ENCODE data around the gene STOML2.

DNA sequence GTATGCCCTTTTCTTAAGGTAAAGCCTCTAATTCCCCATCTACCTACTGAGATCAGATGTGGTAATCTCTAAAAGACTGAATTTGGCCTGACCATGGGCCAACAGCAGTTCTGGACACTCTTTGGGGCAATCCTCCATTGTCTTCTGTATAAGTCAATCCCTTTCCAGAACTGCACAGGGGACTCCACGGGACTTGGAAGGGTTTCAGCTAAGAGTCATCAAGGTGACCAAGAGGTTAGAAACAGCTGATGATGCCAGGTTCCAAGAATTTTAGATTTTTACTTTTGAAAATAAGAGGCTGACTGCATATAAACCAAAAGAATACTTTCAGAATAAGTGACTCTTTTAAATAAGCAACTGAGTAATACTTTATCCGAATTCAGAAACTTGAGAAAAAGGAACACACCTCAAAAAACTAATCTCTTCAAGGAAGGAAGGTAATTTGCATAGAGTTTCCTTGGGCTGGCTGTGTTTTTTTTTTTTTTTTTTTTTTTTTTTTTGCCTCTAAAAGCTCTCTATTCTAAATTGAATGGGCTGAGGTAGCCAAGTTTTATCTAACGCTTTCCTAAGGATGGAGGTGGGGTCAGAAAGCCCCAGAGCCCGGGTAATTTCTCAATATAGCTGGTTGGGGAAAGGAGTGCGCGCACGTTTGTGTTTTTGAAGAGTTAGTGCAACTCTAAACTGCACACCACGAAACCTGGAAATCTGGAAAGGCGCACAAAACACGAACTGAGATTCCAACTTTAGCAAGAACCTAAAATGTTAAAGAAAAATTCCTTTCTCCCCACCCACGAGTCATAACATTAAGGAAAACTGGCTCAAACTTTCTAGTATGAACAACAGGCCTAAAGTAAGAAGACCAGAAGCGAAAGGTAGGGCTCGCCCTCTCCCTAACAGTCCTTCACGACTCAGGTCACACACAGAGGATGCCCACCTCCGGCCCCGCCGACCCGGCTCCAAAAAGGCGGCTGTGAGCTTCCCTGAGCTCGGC lies 31.8 kb downstream of the STOML2 start:
- TF ChIP-seq, protein P1, sequence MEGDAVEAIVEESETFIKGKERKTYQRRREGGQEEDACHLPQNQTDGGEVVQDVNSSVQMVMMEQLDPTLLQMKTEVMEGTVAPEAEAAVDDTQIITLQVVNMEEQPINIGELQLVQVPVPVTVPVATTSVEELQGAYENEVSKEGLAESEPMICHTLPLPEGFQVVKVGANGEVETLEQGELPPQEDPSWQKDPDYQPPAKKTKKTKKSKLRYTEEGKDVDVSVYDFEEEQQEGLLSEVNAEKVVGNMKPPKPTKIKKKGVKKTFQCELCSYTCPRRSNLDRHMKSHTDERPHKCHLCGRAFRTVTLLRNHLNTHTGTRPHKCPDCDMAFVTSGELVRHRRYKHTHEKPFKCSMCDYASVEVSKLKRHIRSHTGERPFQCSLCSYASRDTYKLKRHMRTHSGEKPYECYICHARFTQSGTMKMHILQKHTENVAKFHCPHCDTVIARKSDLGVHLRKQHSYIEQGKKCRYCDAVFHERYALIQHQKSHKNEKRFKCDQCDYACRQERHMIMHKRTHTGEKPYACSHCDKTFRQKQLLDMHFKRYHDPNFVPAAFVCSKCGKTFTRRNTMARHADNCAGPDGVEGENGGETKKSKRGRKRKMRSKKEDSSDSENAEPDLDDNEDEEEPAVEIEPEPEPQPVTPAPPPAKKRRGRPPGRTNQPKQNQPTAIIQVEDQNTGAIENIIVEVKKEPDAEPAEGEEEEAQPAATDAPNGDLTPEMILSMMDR (conservative IDR thresholded peaks at IDR 0.05) = no peak
- TF ChIP-seq EZH2 (IDR thresholded peaks at IDR 0.05; ENCODE audit: low read depth) = no peak

Data from PC-9 (cell line).